ENCODE measurements around the gene TMEM201.

The TMEM201 gene

GRCh38 chr1:9593147-9593491 is 4.4 kb downstream of the TMEM201 start:
- Histone ChIP-seq H3K27ac (ENCODE audit: insufficient read depth, low read depth, low read length, poor library complexity, severe bottlenecking) (peak overlapping the region; percentile 52), H3K9me3 (ENCODE audit: control insufficient read depth, low read length) (no peaks in the 10 kb centered on the region), H3K4me1 (ENCODE audit: control insufficient read depth, insufficient read depth, low read length) (peaks cover 46% of the 10 kb centered on the region), H3K27me3 (ENCODE audit: control insufficient read depth, insufficient read depth, low read length, poor library complexity, severe bottlenecking) (no peaks in the 10 kb centered on the region), H3K36me3 (ENCODE audit: control insufficient read depth, insufficient read depth, low read length) (peaks cover 4% of the 10 kb centered on the region), H3K4me3 (ENCODE audit: insufficient read depth, low read depth, low read length) (peak overlapping the region; percentile 3)
- 70 to 73% methylated on average over 9 of the region's 9 CpGs for WGBS, 2 experiments

- H3K27ac ChIP-seq (ENCODE audit: insufficient read depth, low read depth, low read length, poor library complexity, severe bottlenecking) = peak overlapping the region; percentile 75
Measured at GRCh38 chr1:9593492-9594465, 5.1 kb downstream of the TMEM201 start.

GRCh38 chr1:9594471-9595155 is 5.9 kb downstream of the TMEM201 start:
- no peak overlapping the region for H3K4me3 ChIP-seq (ENCODE audit: insufficient read depth, low read depth, low read length)
- H3K36me3 ChIP-seq (ENCODE audit: control insufficient read depth, insufficient read depth, low read length) = peaks cover 4% of the 10 kb centered on the region
- H3K9me3 ChIP-seq (ENCODE audit: control insufficient read depth, low read length) = no peaks in the 10 kb centered on the region
- H3K4me1 ChIP-seq (ENCODE audit: control insufficient read depth, insufficient read depth, low read length) = peaks cover 45% of the 10 kb centered on the region
- H3K27me3 ChIP-seq (ENCODE audit: control insufficient read depth, insufficient read depth, low read length, poor library complexity, severe bottlenecking) = no peaks in the 10 kb centered on the region
- WGBS, 2 experiments = 91 to 92% methylated on average over 20 of the region's 20 CpGs
- no peak overlapping the region for H3K27ac ChIP-seq (ENCODE audit: insufficient read depth, low read depth, low read length, poor library complexity, severe bottlenecking)

More at GRCh38 chr1:9593492-9594465, 5.1 kb downstream of the TMEM201 start:
- H3K4me3 ChIP-seq (ENCODE audit: insufficient read depth, low read depth, low read length) = no peak overlapping the region
- no peaks in the 10 kb centered on the region for H3K9me3 ChIP-seq (ENCODE audit: control insufficient read depth, low read length)
- peaks cover 4% of the 10 kb centered on the region for H3K36me3 ChIP-seq (ENCODE audit: control insufficient read depth, insufficient read depth, low read length)
- WGBS, 2 experiments = 72 to 76% methylated on average over 25 of the region's 25 CpGs
- H3K4me1 ChIP-seq (ENCODE audit: control insufficient read depth, insufficient read depth, low read length) = peaks cover 46% of the 10 kb centered on the region
- no peaks in the 10 kb centered on the region for H3K27me3 ChIP-seq (ENCODE audit: control insufficient read depth, insufficient read depth, low read length, poor library complexity, severe bottlenecking)

GRCh38 chr1:9595156-9595967 is 6.7 kb downstream of the TMEM201 start:
- no peak overlapping the region for H3K27ac ChIP-seq (ENCODE audit: insufficient read depth, low read depth, low read length, poor library complexity, severe bottlenecking)
- H3K4me3 ChIP-seq (ENCODE audit: insufficient read depth, low read depth, low read length) = no peak overlapping the region
- WGBS, 2 experiments = 84 to 85% methylated on average over 17 of the region's 17 CpGs
- peaks cover 37% of the 10 kb centered on the region for H3K4me1 ChIP-seq (ENCODE audit: control insufficient read depth, insufficient read depth, low read length)
- H3K9me3 ChIP-seq (ENCODE audit: control insufficient read depth, low read length) = no peaks in the 10 kb centered on the region
- H3K27me3 ChIP-seq (ENCODE audit: control insufficient read depth, insufficient read depth, low read length, poor library complexity, severe bottlenecking) = no peaks in the 10 kb centered on the region
- peaks cover 4% of the 10 kb centered on the region for H3K36me3 ChIP-seq (ENCODE audit: control insufficient read depth, insufficient read depth, low read length)

- Histone ChIP-seq H3K4me3 (ENCODE audit: insufficient read depth, low read depth, low read length) (no peak overlapping the region), H3K27ac (ENCODE audit: insufficient read depth, low read depth, low read length, poor library complexity, severe bottlenecking) (no peak overlapping the region), H3K9me3 (ENCODE audit: control insufficient read depth, low read length) (no peaks in the 10 kb centered on the region), H3K27me3 (ENCODE audit: control insufficient read depth, insufficient read depth, low read length, poor library complexity, severe bottlenecking) (no peaks in the 10 kb centered on the region), H3K36me3 (ENCODE audit: control insufficient read depth, insufficient read depth, low read length) (peaks cover 4% of the 10 kb centered on the region), H3K4me1 (ENCODE audit: control insufficient read depth, insufficient read depth, low read length) (peaks cover 36% of the 10 kb centered on the region)
- 94 to 97% methylated on average over 12 of the region's 12 CpGs for WGBS, 2 experiments
Measured at GRCh38 chr1:9595968-9596340, 7.2 kb downstream of the TMEM201 start.

- WGBS, 2 experiments = 96% methylated on average over 27 of the region's 27 CpGs
- peaks cover 31% of the 10 kb centered on the region for H3K4me1 ChIP-seq (ENCODE audit: control insufficient read depth, insufficient read depth, low read length)
Measured at GRCh38 chr1:9596415-9597123, 7.9 kb downstream of the TMEM201 start.

GRCh38 chr1:9597361-9598315 is 8.9 kb downstream of the TMEM201 start:
- 92 to 94% methylated on average over 14 of the region's 14 CpGs for WGBS, 2 experiments
- peaks cover 13% of the 10 kb centered on the region for H3K36me3 ChIP-seq (ENCODE audit: control insufficient read depth, insufficient read depth, low read length)

More at GRCh38 chr1:9596415-9597123, 7.9 kb downstream of the TMEM201 start:
- no peak overlapping the region for H3K27ac ChIP-seq (ENCODE audit: insufficient read depth, low read depth, low read length, poor library complexity, severe bottlenecking)
- H3K9me3 ChIP-seq (ENCODE audit: control insufficient read depth, low read length) = no peaks in the 10 kb centered on the region
- H3K27me3 ChIP-seq (ENCODE audit: control insufficient read depth, insufficient read depth, low read length, poor library complexity, severe bottlenecking) = no peaks in the 10 kb centered on the region
- H3K4me3 ChIP-seq (ENCODE audit: insufficient read depth, low read depth, low read length) = no peak overlapping the region
- peaks cover 4% of the 10 kb centered on the region for H3K36me3 ChIP-seq (ENCODE audit: control insufficient read depth, insufficient read depth, low read length)

GRCh38 chr1:9598316-9598700 is 9.6 kb downstream of the TMEM201 start:
- Histone ChIP-seq H3K4me1 (ENCODE audit: control insufficient read depth, insufficient read depth, low read length) (peaks cover 17% of the 10 kb centered on the region), H3K27ac (ENCODE audit: insufficient read depth, low read depth, low read length, poor library complexity, severe bottlenecking) (no peak overlapping the region), H3K36me3 (ENCODE audit: control insufficient read depth, insufficient read depth, low read length) (peaks cover 14% of the 10 kb centered on the region), H3K4me3 (ENCODE audit: insufficient read depth, low read depth, low read length) (no peak overlapping the region), H3K27me3 (ENCODE audit: control insufficient read depth, insufficient read depth, low read length, poor library complexity, severe bottlenecking) (no peaks in the 10 kb centered on the region), H3K9me3 (ENCODE audit: control insufficient read depth, low read length) (no peaks in the 10 kb centered on the region)
- 90 to 92% methylated on average over 18 of the region's 18 CpGs for WGBS, 2 experiments

More at GRCh38 chr1:9597361-9598315, 8.9 kb downstream of the TMEM201 start:
- Histone ChIP-seq H3K4me1 (ENCODE audit: control insufficient read depth, insufficient read depth, low read length) (peaks cover 24% of the 10 kb centered on the region), H3K9me3 (ENCODE audit: control insufficient read depth, low read length) (no peaks in the 10 kb centered on the region), H3K4me3 (ENCODE audit: insufficient read depth, low read depth, low read length) (no peak overlapping the region), H3K27ac (ENCODE audit: insufficient read depth, low read depth, low read length, poor library complexity, severe bottlenecking) (no peak overlapping the region), H3K27me3 (ENCODE audit: control insufficient read depth, insufficient read depth, low read length, poor library complexity, severe bottlenecking) (no peaks in the 10 kb centered on the region)

GRCh38 chr1:9599741-9600140 is 11.0 kb downstream of the TMEM201 start:
- H3K27me3 ChIP-seq (ENCODE audit: control insufficient read depth, insufficient read depth, low read length, poor library complexity, severe bottlenecking) = no peaks in the 10 kb centered on the region
- peaks cover 14% of the 10 kb centered on the region for H3K36me3 ChIP-seq (ENCODE audit: control insufficient read depth, insufficient read depth, low read length)
- H3K4me3 ChIP-seq (ENCODE audit: insufficient read depth, low read depth, low read length) = no peak overlapping the region
- H3K4me1 ChIP-seq (ENCODE audit: control insufficient read depth, insufficient read depth, low read length) = peaks cover 3% of the 10 kb centered on the region
- 92 to 97% methylated on average over 10 of the region's 10 CpGs for WGBS, 2 experiments
- H3K27ac ChIP-seq (ENCODE audit: insufficient read depth, low read depth, low read length, poor library complexity, severe bottlenecking) = no peak overlapping the region
- no peaks in the 10 kb centered on the region for H3K9me3 ChIP-seq (ENCODE audit: control insufficient read depth, low read length)
